Subcutaneous adipose tissue (tissue), 4 donors: ENCODE results near the gene VSIG10. TPM values are rescaled to one million over a fixed set of nuclear protein-coding genes. Genes with fewer than 3 reads are reported as not detected.

ENCODE experiments used
- CTCF ChIP-seq: fragments of 450-650 bp; IDR thresholded peaks from one replicate; pipeline ENCODE4 v1.5.1; 2016; ENCODE audit warnings: low read depth, mild to moderate bottlenecking, control low read depth, antibody characterized with exemption, moderate library complexity
- total RNA-seq, 4 donors: library from RNA; depleted of rRNA; stranded (reverse); fragments of >200 nt; gene quantifications; one replicate each; pipeline ENCODE4 v1.1.0, GENCODE V29; 2016

The VSIG10 gene
- total RNA-seq, 4 donors from 2014 or later: 21.8 to 58.0 (median 29.5) TPM

GRCh38 chr12:118094039-118094438 is 9.8 kb downstream of the VSIG10 start:
- no peak for TF ChIP-seq CTCF

GRCh38 chr12:118089782-118090181 is 14.0 kb downstream of the VSIG10 start:
- TF ChIP-seq CTCF: no peak

GRCh38 chr12:118082161-118082560 is 21.6 kb downstream of the VSIG10 start:
- no peak for TF ChIP-seq CTCF

- TF ChIP-seq CTCF: no peak
Measured at GRCh38 chr12:118073768-118074167, 30.0 kb downstream of the VSIG10 start.

GRCh38 chr12:118070650-118071049 is 33.2 kb downstream of the VSIG10 start:
- TF ChIP-seq CTCF: no peak

- TF ChIP-seq CTCF: no peak
Measured at GRCh38 chr12:118068445-118068844, 35.4 kb downstream of the VSIG10 start.

GRCh38 chr12:118065380-118065779 is 38.4 kb downstream of the VSIG10 start:
- TF ChIP-seq CTCF: no peak
